PC-9 (cell line): Measurements from ENCODE around the gene CCDC30. TPM values are rescaled to one million over a fixed set of nuclear protein-coding genes. Genes with fewer than 3 reads are reported as not detected.
A peak's percentile ranks its signal among the peaks of the same experiment; 100 is the strongest.

Experiments
- BruUV-seq: library from RNA; stranded (reverse); fragments of 400-500 nt; replicated peaks from 2 replicates; lab custom pipeline; 2021; lab: Mats Ljungman, UMichigan
- CTCF ChIA-PET: fragments of 300-600 bp; sonication (Branson Sonifier 250); formaldehyde crosslinking; loops from one replicate; lab custom pipeline; 2022; ENCODE audit warnings: antibody characterized with exemption; lab: Charles Lee
- POLR2A ChIA-PET: fragments of 300-600 bp; sonication (Branson Sonifier 250); formaldehyde crosslinking; loops from one replicate; lab custom pipeline; 2022; ENCODE audit warnings: antibody characterized with exemption; ENCODE audit not compliant: unreplicated experiment; lab: Charles Lee
- DNase-seq, 2 experiments: peaks; one replicate each; pipeline versions ENCODE4 v3.0.0 to v3.0.0-alpha.2; 2015 to 2022; ENCODE audit warnings: mixed read lengths in 1 of 2
- H2AFZ ChIP-seq: fragments of 200-600 bp; sonication (generic); 2 replicates; pipeline ENCODE4 v1.8.1; 2017; ENCODE audit warnings: antibody characterized with exemption
- H3F3A ChIP-seq: fragments of 200-600 bp; sonication (generic); 2 replicates; pipeline ENCODE4 v1.8.1; 2017; ENCODE audit warnings: antibody characterized with exemption, mild to moderate bottlenecking, low read depth; ENCODE audit not compliant: insufficient read depth
- H3K27ac ChIP-seq: fragments of 200-600 bp; sonication (generic); 2 replicates; pipeline ENCODE4 v1.6.1; 2016; ENCODE audit warnings: mixed run types
- H3K27me3 ChIP-seq: fragments of 200-600 bp; sonication (generic); 2 replicates; pipeline ENCODE4 v1.6.1; 2016; ENCODE audit warnings: low read depth, mixed run types; ENCODE audit not compliant: insufficient read depth
- H3K36me3 ChIP-seq: fragments of 200-600 bp; sonication (generic); 2 replicates; pipeline ENCODE4 v1.6.1; 2016; ENCODE audit warnings: low read depth, mixed run types
- H3K4me1 ChIP-seq: fragments of 200-600 bp; sonication (generic); replicated peaks from 2 replicates; pipeline ENCODE4 v1.6.1; 2016; ENCODE audit warnings: mixed run types; ENCODE audit not compliant: insufficient read depth
- H3K4me2 ChIP-seq: fragments of 200-600 bp; sonication (generic); 2 replicates; pipeline ENCODE4 v1.6.1; 2017; ENCODE audit warnings: mixed run types
- H3K4me3 ChIP-seq: fragments of 200-600 bp; sonication (generic); 2 replicates; pipeline ENCODE4 v1.6.1; 2016; ENCODE audit warnings: mixed run types
- H3K79me2 ChIP-seq: fragments of 200-600 bp; sonication (generic); 2 replicates; pipeline ENCODE4 v1.6.1; 2017; ENCODE audit warnings: low read depth, mixed run types
- H3K9me2 ChIP-seq: fragments of 200-600 bp; sonication (generic); 2 replicates; pipeline ENCODE4 v1.8.1; 2017; ENCODE audit warnings: mild to moderate bottlenecking; ENCODE audit not compliant: insufficient read depth
- H3K9me3 ChIP-seq: fragments of 200-600 bp; sonication (generic); 2 replicates; pipeline ENCODE4 v1.8.1; 2016; ENCODE audit warnings: low read depth; ENCODE audit not compliant: insufficient read depth
- H4K20me1 ChIP-seq: fragments of 200-600 bp; sonication (generic); 2 replicates; pipeline ENCODE4 v1.8.1; 2017; ENCODE audit not compliant: insufficient read depth
- EZH2 ChIP-seq: fragments of 200-600 bp; sonication (generic); IDR thresholded peaks from 2 replicates; pipeline ENCODE4 v1.8.0; 2017; ENCODE audit warnings: antibody characterized with exemption, low read depth
- intact Hi-C: fragments of 100-400 bp; cut with micrococcal nuclease; formaldehyde crosslinking; loops from one replicate; pipeline ENCODE4 v1.10.0; 2022; ENCODE audit not compliant: unreplicated experiment
- total RNA-seq: library from RNA; stranded (reverse); gene quantifications from 2 replicates; pipeline ENCODE4 v1.2.3, GENCODE V29; 2021
- TF ChIP-seq, protein P1 (sequence below): fragments of 200-600 bp; sonication (generic); conservative IDR thresholded peaks from 2 replicates; pipeline ENCODE4 v1.6.1; 2017; ENCODE audit warnings: mixed run types, antibody characterized with exemption, mild to moderate bottlenecking, moderate library complexity

Gene CCDC30
- total RNA-seq, 1 experiment from 2014 or later, result 10.2 TPM

DNA sequence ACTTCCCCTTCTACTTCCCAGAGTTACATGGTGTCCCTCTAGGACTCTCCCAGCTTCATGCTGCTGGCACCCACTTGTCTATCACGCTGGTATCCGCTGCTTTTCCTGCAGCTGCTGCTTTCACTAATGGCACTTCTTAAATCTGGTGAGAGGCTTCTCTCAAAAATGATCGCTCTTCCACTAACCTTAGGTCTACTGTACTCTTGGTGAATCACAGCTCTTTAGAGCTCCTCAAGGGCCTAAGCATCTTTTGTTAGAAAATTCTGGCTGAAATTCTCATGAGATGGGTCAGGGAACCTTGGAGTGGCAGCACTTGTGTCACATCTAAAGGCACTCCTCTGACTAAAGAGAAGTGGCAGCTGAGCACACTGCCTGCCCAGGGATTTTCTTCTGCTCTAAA lies 39.4 kb upstream of the CCDC30 start:
- POLR2A ChIA-PET, result no interaction called here
- Histone ChIP-seq H3K36me3 (no peaks in the 10 kb centered on the region), H3K27ac (no peak overlapping the region), H3K4me2 (peak overlapping the region; percentile 12), H2AFZ (peak overlapping the region; percentile 64), H3K4me1 (peaks cover 10% of the 10 kb centered on the region), H3K9me3 (no peaks in the 10 kb centered on the region), H3F3A (no peaks in the 10 kb centered on the region), H3K27me3 (no peaks in the 10 kb centered on the region), H3K4me3 (no peak overlapping the region), H4K20me1 (no peaks in the 10 kb centered on the region; the same call in 1 of the 2 replicates), H3K79me2 (no peaks in the 10 kb centered on the region), H3K9me2 (no peaks in the 10 kb centered on the region)
- no peak for DNase-seq
- TF ChIP-seq, protein P1, sequence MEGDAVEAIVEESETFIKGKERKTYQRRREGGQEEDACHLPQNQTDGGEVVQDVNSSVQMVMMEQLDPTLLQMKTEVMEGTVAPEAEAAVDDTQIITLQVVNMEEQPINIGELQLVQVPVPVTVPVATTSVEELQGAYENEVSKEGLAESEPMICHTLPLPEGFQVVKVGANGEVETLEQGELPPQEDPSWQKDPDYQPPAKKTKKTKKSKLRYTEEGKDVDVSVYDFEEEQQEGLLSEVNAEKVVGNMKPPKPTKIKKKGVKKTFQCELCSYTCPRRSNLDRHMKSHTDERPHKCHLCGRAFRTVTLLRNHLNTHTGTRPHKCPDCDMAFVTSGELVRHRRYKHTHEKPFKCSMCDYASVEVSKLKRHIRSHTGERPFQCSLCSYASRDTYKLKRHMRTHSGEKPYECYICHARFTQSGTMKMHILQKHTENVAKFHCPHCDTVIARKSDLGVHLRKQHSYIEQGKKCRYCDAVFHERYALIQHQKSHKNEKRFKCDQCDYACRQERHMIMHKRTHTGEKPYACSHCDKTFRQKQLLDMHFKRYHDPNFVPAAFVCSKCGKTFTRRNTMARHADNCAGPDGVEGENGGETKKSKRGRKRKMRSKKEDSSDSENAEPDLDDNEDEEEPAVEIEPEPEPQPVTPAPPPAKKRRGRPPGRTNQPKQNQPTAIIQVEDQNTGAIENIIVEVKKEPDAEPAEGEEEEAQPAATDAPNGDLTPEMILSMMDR, result no peak
- CTCF ChIA-PET, result no interaction called here
- BruUV-seq, result no TSS peak
- intact Hi-C loops, result no loop called here

DNA sequence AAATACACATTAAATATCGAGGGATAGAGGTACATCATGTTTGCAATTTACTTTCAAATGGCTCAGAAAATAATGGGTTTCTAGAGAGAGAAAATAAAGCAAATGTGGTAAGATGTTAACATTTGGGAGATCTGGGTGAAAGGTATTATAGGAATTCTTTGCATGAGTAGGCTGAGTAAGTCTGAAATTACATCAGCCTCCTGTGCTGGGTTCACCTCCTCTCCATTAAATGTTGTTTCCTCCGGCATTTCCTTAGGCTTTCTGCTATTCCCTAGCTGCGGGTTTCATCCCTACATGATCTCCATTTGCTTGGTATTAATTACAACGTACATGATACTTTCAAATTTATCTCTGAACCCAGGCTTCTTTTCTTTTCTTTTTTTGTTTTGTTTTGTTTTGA lies 38.9 kb upstream of the CCDC30 start:
- CTCF ChIA-PET, result no interaction called here

DNA sequence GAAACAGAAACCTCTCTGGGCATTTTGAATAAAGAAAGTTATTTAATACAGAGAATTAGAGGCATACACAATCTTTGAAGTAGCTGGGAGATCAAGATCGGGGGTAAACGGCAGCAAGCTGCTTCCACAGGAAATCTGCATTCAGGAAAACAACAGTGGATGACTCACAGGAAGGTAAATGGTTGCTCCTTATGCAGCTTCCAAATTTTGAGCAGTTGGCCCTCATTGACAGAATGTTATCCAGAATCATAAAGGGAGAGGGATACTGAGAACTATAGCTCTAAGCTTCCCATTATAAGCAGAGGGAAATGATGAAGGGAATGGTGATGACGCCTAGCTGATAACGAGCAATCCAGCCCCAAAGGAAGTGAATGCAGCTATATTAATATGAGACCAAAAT lies 35.8 kb upstream of the CCDC30 start:
- no peak for DNase-seq
- intact Hi-C loops, result no loop called here
- Histone ChIP-seq H3K9me2 (no peaks in the 10 kb centered on the region), H3K79me2 (no peaks in the 10 kb centered on the region), H3K27ac (no peak overlapping the region), H3K36me3 (no peaks in the 10 kb centered on the region), H3K4me2 (no peak overlapping the region), H3F3A (no peaks in the 10 kb centered on the region), H4K20me1 (no peaks in the 10 kb centered on the region; the same call in 1 of the 2 replicates), H3K9me3 (no peaks in the 10 kb centered on the region), H3K27me3 (no peaks in the 10 kb centered on the region), H2AFZ (no peak overlapping the region), H3K4me1 (peaks cover 10% of the 10 kb centered on the region), H3K4me3 (no peak overlapping the region)
- BruUV-seq, result no TSS peak
- POLR2A ChIA-PET, result no interaction called here
- TF ChIP-seq EZH2, result no peak
- TF ChIP-seq, protein P1, result no peak
- CTCF ChIA-PET, result no interaction called here

More for the DNA sequence above, 38.9 kb upstream of the CCDC30 start:
- no TSS peak for BruUV-seq
- Histone ChIP-seq H3K4me3 (no peak overlapping the region), H3K36me3 (no peaks in the 10 kb centered on the region), H3K27me3 (no peaks in the 10 kb centered on the region), H3K4me1 (peaks cover 10% of the 10 kb centered on the region), H2AFZ (peak overlapping the region; percentile 63), H3K27ac (no peak overlapping the region), H3F3A (no peaks in the 10 kb centered on the region), H3K9me2 (no peaks in the 10 kb centered on the region), H3K79me2 (no peaks in the 10 kb centered on the region), H3K9me3 (no peaks in the 10 kb centered on the region), H4K20me1 (no peaks in the 10 kb centered on the region; the same call in 1 of the 2 replicates), H3K4me2 (peak overlapping the region; percentile 12)
- intact Hi-C loops, result no loop called here
- DNase-seq, result no peak
- POLR2A ChIA-PET, result no interaction called here
- TF ChIP-seq EZH2, result no peak
- TF ChIP-seq, protein P1, result no peak
